ENCODE results near the gene CYP26C1. TPM values are rescaled to one million over a fixed set of nuclear protein-coding genes. Genes with fewer than 3 reads are reported as not detected.

Gene CYP26C1
- total RNA-seq, 1 experiment from 2014 or later: 0.79 TPM

GRCh38 chr10:93063144-93063976 is 2.8 kb downstream of the CYP26C1 start:
- H3K4me3 Mint-ChIP-seq: peak overlapping the region; percentile 4 to 5; a peak in 2 of 5 replicates
- no peak overlapping the region for H3K27ac ChIP-seq (ENCODE audit: insufficient read length, low read depth, low read length)
- peaks cover 24 to 50% of the 10 kb centered on the region in 2 experiments for H3K4me1 Mint-ChIP-seq
- no peaks in the 10 kb centered on the region for H3K4me1 ChIP-seq (ENCODE audit: insufficient read depth, low read length)
- no peak overlapping the region for H3K4ac ChIP-seq (ENCODE audit: low read depth, low read length)
- H3K27me3 ChIP-seq (ENCODE audit: insufficient read depth, low read length): peaks cover 83% of the 10 kb centered on the region
- no peak overlapping the region; the same call in 1 of the 2 replicates for H3K14ac ChIP-seq (ENCODE audit: insufficient read depth, low read length)
- TF ChIP-seq, protein P1, sequence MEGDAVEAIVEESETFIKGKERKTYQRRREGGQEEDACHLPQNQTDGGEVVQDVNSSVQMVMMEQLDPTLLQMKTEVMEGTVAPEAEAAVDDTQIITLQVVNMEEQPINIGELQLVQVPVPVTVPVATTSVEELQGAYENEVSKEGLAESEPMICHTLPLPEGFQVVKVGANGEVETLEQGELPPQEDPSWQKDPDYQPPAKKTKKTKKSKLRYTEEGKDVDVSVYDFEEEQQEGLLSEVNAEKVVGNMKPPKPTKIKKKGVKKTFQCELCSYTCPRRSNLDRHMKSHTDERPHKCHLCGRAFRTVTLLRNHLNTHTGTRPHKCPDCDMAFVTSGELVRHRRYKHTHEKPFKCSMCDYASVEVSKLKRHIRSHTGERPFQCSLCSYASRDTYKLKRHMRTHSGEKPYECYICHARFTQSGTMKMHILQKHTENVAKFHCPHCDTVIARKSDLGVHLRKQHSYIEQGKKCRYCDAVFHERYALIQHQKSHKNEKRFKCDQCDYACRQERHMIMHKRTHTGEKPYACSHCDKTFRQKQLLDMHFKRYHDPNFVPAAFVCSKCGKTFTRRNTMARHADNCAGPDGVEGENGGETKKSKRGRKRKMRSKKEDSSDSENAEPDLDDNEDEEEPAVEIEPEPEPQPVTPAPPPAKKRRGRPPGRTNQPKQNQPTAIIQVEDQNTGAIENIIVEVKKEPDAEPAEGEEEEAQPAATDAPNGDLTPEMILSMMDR (conservative IDR thresholded peaks at IDR 0.05): no peak
- no peak overlapping the region for H3T11ph ChIP-seq (ENCODE audit: low read length)
- no peaks in the 10 kb centered on the region for H3K9me3 ChIP-seq (ENCODE audit: control insufficient read depth, low read depth, low read length)
- H4K8ac ChIP-seq (replicated peaks; ENCODE audit: insufficient read length, low read depth, low read length): no peak overlapping the region
- no peak overlapping the region for H2BK5ac ChIP-seq (ENCODE audit: insufficient read length, low read length)
- H2BK20ac ChIP-seq (ENCODE audit: low read depth, low read length, poor library complexity, severe bottlenecking): no peak overlapping the region
- no peak overlapping the region for H2AFZ ChIP-seq (ENCODE audit: low read length)
- H4K91ac ChIP-seq (ENCODE audit: insufficient read length, low read depth, low read length): no peak overlapping the region
- no peak overlapping the region for H2BK12ac ChIP-seq (ENCODE audit: insufficient read length, low read depth, low read length)
- H3K79me2 ChIP-seq (ENCODE audit: insufficient read depth, low read length): no peaks in the 10 kb centered on the region
- H2AK5ac ChIP-seq (ENCODE audit: insufficient read length, low read length): no peak overlapping the region
- peak overlapping the region; percentile 18 for H3K4me2 ChIP-seq (ENCODE audit: insufficient read depth, insufficient read length, low read length)
- WGBS (ENCODE audit: extremely low coverage, insufficient read length, low lambda C conversion rate): no CpG with 5 or more reads among the region's 43 CpGs
- H3K27ac Mint-ChIP-seq: no peak overlapping the region
- no peak overlapping the region for H4K5ac ChIP-seq (ENCODE audit: insufficient read length, low read depth, low read length)
- H3K56ac ChIP-seq (ENCODE audit: insufficient read length, low read depth, low read length): no peak overlapping the region
- H3K36me3 Mint-ChIP-seq (ENCODE audit: insufficient read depth in 1 of 3, low read depth in 3 of 3): peaks cover 0 to 14% (median 5%) of the 10 kb centered on the region in 3 experiments; a peak in 5 of 7 replicates
- no peaks in the 10 kb centered on the region for H3K79me1 ChIP-seq (ENCODE audit: insufficient read depth, low read depth, low read length, poor library complexity, severe bottlenecking)
- peaks cover 4% of the 10 kb centered on the region for H3K23me2 ChIP-seq (ENCODE audit: insufficient read length, low read depth, low read length, poor library complexity, severe bottlenecking)
- no peak overlapping the region for H3K18ac ChIP-seq (ENCODE audit: insufficient read length, low read depth, low read length)
- no peak overlapping the region for H2BK15ac ChIP-seq (ENCODE audit: low read depth, low read length)
- H3K9ac ChIP-seq (ENCODE audit: extremely low read depth, insufficient read length, low read length): no peak overlapping the region
- H4K20me1 ChIP-seq (ENCODE audit: control insufficient read depth, insufficient read depth, insufficient read length): no peaks in the 10 kb centered on the region
- H2BK120ac ChIP-seq (ENCODE audit: low read depth, low read length, poor library complexity, severe bottlenecking): no peak overlapping the region
- H3K27me3 Mint-ChIP-seq (ENCODE audit: low read depth): peaks cover 93% of the 10 kb centered on the region
- no peak for DNase-seq
- no peak overlapping the region for H3K23ac ChIP-seq (ENCODE audit: insufficient read length, low read depth, low read length)
- peaks cover 6 to 11% of the 10 kb centered on the region in 2 experiments; a peak in 4 of 5 replicates for H3K9me3 Mint-ChIP-seq

Measured in H9 (cell line).